GM18951 (cell line): ENCODE measurements around the gene PLXNA1.

Experiments
- POLR2A ChIP-seq: IDR thresholded peaks from 4 replicates; pipeline ENCODE4 v1.6.1; 2011; ENCODE audit warnings: mild to moderate bottlenecking; ENCODE audit not compliant: insufficient read length, insufficient read depth; ENCODE audit errors: extremely low read depth
- in situ Hi-C: fragments of 300-500 bp; cut with MboI; formaldehyde crosslinking; loops from one replicate; pipeline ENCODE4 v1.12.0; 2022; ENCODE audit warnings: low sequenced_read_pairs, mixed read lengths, inconsistent platforms; ENCODE audit not compliant: unreplicated experiment

Gene PLXNA1

GRCh38 chr3:126982471-126983175 is at the start of gene PLXNA1:
Gene PLXNA1, plus strand, starts transcription at chr3:126983115. Its CDS starts 5,479 bp downstream, at chr3:126988594.
- in situ Hi-C loops = no loop called here
- peak; percentile 50 for TF ChIP-seq POLR2A

- in situ Hi-C loops = no loop called here
- no peak for TF ChIP-seq POLR2A
Measured at GRCh38 chr3:126934031-126934531, 48.8 kb upstream of the PLXNA1 start.

GRCh38 chr3:126934991-126935390 is 47.9 kb upstream of the PLXNA1 start:
- no peak for TF ChIP-seq POLR2A
- in situ Hi-C loops = no loop called here

GRCh38 chr3:126935756-126936509 is 47.0 kb upstream of the PLXNA1 start:
- in situ Hi-C loops = no loop called here
- TF ChIP-seq POLR2A = no peak

GRCh38 chr3:126936853-126937425 is 46.0 kb upstream of the PLXNA1 start:
- TF ChIP-seq POLR2A = no peak
- in situ Hi-C loops = no loop called here

- TF ChIP-seq POLR2A = no peak
- in situ Hi-C loops = no loop called here
Measured at GRCh38 chr3:126937533-126937932, 45.4 kb upstream of the PLXNA1 start.

GRCh38 chr3:126937973-126938372 is 44.9 kb upstream of the PLXNA1 start:
- in situ Hi-C loops = no loop called here
- no peak for TF ChIP-seq POLR2A

- no peak for TF ChIP-seq POLR2A
- in situ Hi-C loops = no loop called here
Measured at GRCh38 chr3:126938520-126939337, 44.2 kb upstream of the PLXNA1 start.

- in situ Hi-C loops = no loop called here
- TF ChIP-seq POLR2A = no peak
Measured at GRCh38 chr3:126939338-126939718, 43.6 kb upstream of the PLXNA1 start.

GRCh38 chr3:126939733-126940132 is 43.2 kb upstream of the PLXNA1 start:
- in situ Hi-C loops = no loop called here
- TF ChIP-seq POLR2A = no peak

- in situ Hi-C loops = no loop called here
- TF ChIP-seq POLR2A = no peak
Measured at GRCh38 chr3:126941721-126942270, 41.1 kb upstream of the PLXNA1 start.

- no peak for TF ChIP-seq POLR2A
- in situ Hi-C loops = no loop called here
Measured at GRCh38 chr3:126944089-126944965, 38.6 kb upstream of the PLXNA1 start.

GRCh38 chr3:126945171-126945721 is 37.7 kb upstream of the PLXNA1 start:
- in situ Hi-C loops = no loop called here
- TF ChIP-seq POLR2A = no peak
